GM03348 (cell line): ENCODE results near the gene GMNN.

Experiments
- DNase-seq: peaks from one replicate; pipeline ENCODE4 v3.0.0; 2012; ENCODE audit warnings: low spot score

The GMNN gene

DNA sequence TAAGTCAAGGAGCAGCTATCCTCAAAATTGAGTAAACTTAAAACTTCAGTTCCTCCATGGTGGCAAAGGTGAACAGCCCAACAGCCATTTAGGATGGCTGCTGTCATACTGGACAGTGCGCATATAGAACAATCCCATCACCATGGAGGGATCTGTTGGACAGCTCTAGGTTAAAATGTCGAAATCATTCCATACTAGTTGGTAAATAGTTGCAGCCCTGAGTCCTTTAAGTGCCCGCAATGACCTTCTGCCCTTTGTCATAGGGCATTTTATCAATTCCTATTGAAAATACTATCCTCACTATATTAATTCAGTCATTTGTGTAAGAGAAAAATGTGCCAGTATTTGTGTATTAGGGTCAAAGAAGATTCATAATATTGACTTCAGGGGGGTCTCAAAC, 32.8 kb downstream of the GMNN start:
- no peak for DNase-seq

DNA sequence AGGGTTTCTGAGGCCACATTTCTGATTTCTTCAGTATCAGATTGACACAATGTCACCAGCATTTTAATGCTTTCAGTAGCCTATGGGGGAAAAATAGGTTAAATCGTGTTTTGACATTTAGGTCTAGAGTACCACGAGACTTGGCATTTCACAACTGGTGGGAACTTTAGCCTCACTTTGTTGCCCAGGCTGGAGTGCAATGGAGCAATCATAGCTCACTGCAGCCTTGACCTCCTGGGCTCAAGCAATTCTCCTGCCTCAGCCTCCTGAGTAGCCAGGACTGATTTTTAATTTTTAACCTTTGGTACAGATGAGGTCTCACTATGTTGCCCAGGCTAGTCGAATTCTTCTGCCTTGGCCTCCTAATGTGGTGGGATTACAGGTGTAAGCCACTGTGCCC, 35.0 kb downstream of the GMNN start:
- no peak for DNase-seq

DNA sequence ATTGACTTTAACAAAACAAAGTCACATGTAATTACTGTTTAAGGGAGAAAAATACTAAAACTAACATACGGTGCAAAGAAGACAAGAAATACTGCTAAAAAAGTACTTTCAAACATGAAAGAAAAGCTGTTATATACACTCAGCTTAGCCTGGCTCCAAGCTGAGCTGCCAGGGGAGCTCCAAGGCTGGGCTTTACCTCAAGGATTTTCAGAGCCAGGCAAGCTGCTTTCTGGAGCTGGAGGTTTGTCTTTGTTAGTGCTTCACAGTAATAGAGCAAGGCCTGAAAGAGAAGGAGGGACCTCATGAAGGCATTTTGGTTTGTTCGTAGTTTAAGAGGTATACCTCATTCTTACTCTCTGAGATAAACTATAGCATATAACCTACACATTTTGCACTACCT, 43.6 kb downstream of the GMNN start:
- DNase-seq: no peak

DNA sequence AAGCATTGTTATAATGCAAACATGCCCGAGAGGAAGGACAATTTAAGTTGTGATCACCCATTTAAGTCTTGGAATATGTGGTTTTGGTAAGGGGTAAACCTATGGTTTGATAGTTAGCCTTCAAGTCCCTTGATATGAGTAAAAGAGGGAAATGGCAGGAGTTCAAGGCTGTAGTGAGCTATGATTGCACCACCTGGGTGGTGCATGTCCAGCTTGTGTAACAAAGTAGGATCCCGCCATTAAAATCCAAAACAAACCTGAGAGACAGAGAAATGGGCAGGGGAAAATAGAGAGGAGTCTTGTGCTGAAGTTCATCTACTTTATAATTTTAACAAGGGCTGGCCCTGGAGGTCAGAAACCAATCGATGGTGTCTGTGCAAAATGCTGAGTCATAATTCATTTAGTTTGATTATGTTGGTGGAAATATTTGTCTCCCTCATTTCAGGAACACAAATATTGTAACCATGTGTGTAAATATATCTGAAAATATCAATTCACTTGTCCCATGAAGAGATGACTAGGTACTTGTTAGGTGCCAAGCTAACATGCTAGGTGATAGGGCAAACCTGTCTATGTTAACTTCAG, 47.2 kb downstream of the GMNN start:
- no peak for DNase-seq

DNA sequence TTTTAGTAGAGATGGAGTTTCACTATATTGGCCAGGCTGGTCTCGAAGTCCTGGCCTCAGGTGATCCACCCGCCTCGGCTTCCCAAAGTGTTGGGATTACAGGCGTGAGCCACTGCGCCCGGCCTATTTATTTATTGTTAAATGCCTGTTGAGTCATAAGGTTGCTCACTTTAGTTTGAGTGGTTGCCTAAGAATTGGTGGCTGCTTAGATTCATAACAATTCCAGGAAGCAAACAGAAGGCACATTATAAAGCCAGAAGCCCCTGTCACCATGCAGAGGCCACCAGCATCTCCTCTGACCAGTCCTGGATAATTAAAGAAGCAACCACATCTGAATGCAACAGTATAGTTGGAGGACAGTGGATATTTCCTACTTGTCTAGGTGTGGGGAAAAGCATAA, 48.0 kb downstream of the GMNN start:
- no peak for DNase-seq

DNA sequence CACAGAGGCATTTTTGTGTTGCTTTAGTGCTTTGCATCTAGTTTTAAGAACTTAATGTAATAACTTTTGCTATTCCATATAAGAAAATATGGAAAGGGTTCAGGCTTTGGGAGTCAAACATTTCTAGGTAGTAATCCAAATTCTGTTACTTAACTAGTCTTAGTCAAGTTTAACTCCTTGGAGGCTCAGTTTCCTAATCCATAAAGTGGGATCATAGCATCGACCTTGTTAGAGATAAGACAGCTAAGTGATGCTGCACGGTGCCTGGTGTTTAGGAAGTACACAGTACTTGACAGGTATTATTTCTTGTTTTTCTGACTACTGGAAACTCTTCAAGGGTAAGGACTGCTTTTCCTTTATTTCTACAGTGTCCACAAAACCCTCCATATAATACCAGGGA, 48.4 kb downstream of the GMNN start:
- no peak for DNase-seq

DNA sequence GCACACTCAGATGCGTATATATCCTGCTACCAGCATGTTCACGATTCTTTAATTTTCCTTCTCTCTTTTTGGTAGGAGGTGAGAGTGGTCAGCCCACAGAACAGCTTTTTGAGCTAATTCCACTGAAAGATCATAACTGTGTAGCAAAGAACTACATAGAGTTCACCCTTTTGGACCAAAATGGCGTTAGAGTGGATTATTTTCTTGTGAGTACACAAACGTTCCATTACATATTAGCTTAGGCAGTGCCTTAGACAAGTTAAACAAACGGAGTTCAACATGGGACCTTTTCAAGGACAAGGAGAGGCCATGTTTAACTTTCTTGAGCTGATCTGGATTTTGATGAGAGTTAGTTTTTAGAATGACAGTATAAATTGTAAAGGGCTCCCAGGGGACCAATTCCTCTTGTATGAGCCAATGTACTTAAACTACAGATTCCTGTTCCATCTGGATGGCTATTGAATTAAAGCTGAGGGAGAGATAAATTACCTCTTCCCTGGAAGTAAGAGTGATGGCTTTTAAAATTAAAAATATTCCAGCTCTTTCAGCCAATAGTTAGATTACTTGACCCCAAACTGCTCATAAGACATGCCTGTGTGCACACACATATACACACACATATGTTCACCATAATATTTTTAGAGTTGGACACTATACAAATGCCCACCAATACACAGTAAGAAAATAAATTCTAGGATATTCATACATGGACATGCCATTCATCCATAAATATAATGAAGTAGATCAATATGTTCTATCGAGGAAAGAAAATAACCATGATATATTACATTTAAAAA, 49.6 kb downstream of the GMNN start:
- DNase-seq: no peak

DNA sequence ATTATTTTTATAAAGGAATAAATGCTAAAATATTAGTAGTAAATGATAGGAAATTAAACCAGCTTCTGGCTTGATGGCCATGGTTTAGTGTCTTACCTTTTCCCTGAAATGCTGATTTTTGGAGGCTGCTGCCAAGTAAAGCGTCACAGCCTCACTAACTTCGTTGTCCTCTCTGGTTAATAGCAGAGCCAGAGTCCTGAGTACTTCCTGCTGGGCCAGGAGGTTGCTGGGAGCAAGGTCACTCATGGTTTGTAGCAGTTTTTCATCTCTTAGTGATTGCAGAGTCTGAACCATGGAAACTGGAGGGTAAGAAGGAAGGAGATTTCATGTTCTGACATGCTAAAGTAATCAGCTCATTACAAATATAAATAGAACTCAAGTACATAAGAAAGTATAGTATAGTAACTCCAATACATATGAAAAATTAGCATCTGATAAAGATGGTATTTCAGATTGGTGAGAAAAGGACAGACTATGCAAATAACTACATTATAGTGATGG, 50.4 kb downstream of the GMNN start:
- DNase-seq: no peak

DNA sequence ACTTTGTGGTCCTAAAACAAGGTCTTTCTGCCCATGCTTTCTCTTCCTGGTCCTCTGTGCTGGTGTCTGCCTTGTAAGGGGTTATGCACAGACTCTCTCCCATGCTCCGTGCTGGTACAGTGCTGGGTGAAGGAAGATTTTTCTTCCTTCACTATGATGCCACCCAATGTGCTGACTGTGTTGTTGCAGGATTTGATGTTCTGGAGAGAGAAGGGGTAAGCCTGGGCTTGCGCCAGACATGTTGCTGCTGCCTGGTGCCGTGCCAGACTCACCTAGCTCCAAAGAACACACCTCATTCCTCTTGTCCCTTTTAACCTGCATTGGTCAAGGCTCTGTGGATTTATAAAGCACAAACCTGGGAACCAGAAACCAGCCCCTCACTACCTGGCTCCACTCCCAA, 52.4 kb downstream of the GMNN start:
- DNase-seq: no peak

DNA sequence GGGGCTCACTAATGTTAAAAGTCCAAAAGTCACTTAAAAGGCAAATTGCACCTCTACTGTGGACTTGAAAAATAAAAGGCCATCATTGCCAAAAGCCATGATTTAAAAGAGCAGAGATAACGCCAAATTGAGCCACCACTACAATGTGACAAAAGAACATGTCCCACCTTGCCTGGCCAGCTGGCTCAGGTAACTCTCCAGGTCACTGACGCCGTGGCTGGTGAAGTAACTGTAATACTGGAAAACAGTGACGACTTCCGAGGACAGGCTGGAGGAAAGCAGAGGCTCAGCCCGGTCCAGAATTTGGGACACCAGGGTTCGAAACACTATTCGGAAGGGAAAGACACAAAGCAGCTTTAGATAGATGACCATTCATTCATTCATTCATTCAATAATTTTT, 53.2 kb downstream of the GMNN start:
- no peak for DNase-seq

DNA sequence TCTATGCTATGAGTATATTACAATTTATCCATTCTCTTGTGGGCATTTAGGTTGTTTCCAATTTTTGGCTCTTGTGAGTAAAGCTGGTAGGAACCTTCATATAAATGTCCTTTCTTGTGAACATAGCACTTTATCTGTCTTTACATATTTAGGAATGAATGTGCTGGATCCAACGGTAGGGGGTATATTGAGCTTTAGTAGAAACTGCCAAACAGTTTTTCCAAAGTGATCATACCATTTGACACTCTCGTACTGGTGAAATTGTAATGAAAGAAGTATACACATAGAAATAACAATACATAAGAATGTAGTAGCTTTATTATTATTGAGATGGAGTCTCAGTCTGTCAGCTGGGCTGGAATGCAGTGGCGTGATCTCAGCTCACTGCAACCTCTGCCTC, 54.9 kb downstream of the GMNN start:
- no peak for DNase-seq

DNA sequence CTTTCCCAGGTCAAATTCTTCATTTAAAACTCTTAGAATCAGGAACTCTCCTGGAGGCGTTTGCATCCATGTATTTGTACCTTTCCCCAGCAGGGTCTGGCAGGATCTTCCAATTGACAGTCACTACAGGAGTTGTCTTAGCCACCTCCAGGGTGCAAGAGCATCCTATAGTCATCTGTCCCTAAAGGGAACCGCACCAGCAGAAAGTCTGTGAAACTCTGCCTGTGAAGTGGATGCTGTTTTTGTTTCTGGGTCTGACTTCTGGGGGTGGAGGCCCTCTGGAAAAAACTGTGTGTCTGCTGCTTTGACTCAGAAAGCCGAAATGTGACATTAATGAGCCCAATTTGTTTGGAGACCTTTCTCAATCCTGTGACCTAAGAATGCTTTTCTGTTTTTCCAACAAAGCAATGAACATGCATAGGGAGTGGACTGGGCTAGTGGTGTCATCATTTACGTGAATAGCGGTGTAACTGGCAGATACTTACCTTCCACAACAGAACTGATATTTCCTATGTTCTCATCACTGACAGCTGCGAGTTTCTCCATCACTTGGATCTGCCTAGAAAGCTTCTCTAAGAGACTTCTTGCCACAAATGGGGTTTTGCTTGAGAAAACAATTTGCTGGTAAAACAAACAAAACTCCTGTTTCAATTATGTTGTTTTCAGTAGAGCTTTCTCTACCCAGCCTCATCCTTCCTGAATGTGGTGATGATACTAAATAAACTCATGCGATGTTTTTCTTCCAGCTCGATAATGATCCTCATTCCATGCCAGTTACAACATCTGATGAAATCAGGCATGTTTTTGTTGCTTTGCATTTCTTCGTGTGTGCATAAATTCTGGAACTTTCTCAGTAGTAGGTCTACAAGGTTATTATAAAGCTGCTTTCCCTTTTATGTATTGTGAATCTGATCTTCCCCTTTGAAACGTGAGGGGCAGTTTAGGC, 57.3 kb downstream of the GMNN start:
- peak; percentile 56 for DNase-seq

DNA sequence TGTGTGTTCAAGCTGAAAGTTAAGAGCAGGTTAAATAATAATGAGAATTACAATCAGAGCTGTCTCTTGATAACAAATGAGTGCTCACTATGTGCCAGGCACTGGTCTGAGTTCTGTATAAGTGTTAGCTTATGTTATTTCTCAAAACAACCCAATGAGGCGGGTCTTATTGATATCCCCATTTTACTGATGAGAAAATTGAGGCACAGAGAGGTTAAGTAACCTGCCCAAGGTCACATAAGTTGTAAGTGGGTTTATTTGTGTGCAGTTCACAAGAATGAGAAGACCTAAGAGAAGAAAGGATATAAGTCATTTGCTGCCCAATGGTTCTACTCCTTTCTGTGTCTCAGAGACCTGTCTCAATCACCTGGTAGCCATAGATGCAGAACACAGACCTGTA, 58.1 kb downstream of the GMNN start:
- no peak for DNase-seq

DNA sequence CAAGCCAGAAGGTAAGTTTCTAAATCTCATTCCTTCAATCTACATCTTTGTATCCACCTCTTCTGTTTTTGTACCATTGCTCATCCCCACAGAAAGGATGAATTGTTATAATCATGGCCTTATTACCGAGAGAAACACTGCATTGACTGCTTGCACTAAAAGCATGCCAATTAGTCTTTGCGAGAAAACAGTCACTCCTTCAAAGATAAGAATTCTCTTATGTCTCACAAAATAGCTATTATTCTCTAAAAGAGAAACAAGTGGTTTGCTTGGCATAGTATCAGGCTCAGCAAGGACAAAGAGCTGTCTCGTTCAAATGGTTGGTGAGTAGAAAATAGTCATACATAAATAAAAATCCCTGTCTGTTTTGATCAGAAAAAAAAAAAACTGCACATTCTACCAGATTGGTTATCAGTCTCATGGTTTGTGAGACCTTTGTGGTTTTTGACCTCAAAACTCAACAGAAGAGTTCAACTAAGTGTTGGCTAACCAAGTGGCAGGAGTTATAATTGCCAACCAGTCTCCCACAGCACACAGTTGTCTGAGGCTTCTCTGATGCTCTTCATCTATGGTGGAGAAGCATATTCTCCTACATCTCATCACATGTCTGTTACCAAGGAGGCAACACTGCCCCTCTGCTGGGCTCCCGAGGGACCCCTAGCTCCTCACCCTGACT, 59.1 kb downstream of the GMNN start:
- no peak for DNase-seq
